Myocyte (in vitro differentiated cells): ENCODE measurements around the gene C1QTNF2. TPM values are rescaled to one million over a fixed set of nuclear protein-coding genes. Genes with fewer than 3 reads are reported as not detected.
"Not testable (repeated sequence)": the region's sequence is repeated elsewhere in the genome, so short reads cannot be mapped to it uniquely, and the experiment has no call there.

Experiments used
- DNase-seq: peaks from one replicate; pipeline ENCODE4 v3.0.0-alpha.2; 2012; ENCODE audit warnings: low read depth
- total RNA-seq: library from RNA; depleted of rRNA; stranded (reverse); fragments of >200 nt; gene quantifications from 2 replicates; pipeline ENCODE4 v1.2.3, GENCODE V29; 2014

C1QTNF2 gene
- total RNA-seq, 1 donor from 2014 or later = 3.3 TPM

DNA sequence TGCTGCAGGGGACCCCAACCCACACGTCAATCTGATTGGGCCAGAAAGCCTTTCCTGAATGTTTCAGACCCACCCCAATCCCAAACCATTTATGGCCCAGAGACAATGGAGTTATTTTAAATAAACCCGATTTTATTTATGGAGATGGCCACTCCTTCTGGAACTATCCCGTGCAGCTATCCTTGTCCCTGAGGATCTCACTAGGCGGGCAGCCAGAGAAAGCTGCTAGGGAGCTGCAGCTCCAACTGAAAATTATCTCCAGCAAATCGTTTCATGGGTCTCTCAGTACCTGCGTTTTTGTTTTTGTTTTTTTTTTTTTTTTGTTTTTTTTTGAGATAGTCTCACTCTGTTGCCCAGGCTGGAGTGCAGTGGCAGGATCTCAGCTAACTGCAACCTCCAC is 23.0 kb downstream of the C1QTNF2 start:
- DNase-seq = no peak

DNA sequence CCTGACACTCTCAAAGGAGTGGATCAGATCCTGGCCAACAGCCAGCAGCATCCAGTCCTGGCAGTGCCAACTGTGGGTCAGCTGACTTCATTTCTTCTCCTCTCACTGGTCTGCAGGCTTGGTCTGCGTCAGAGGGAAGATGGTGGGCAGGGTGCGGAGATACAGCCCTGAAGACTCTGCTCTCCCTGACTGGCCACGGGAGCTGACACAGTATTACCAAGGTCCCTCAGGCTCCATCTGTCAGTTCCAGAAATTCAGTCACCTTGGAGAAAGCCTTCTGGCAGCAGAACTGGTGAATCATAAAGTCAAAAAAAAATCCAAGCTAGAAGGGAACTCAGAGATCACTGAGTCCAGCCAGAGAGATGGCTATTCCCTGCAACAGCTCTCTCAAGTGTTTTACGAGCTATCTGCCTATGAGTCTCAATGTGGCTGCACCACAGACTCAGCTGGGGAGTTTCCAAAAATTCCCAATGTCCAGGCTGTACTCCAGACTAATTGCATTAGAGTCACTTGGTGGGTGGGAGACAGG is 27.9 kb downstream of the C1QTNF2 start:
- DNase-seq = peak; percentile 97

DNA sequence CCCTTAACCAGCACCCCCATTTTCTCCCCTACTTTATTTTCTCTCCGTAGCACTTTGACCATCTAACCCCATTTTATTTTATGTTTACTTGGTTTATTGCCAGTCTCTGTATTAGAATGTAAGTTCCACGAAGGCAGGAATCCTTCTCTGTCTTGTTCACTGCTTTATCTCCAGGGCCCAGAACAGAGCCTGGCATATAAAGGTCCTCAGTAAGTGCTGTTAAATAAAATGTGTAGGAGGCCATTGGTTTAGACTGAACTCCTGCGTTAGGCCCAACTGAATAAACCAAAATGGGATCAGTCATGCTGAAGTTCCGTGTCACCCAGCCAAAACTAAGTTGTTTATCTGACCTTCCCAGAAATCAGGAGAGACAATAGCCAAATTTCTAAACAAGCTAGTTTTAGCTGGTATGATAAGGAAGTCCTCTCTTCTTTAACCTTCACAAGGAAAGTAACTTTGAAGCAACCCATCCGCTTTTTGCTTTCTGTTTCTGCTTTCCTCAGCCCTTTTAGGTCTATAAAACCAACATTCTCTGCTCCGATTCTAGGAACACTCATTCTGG is 29.0 kb downstream of the C1QTNF2 start:
- no peak for DNase-seq

DNA sequence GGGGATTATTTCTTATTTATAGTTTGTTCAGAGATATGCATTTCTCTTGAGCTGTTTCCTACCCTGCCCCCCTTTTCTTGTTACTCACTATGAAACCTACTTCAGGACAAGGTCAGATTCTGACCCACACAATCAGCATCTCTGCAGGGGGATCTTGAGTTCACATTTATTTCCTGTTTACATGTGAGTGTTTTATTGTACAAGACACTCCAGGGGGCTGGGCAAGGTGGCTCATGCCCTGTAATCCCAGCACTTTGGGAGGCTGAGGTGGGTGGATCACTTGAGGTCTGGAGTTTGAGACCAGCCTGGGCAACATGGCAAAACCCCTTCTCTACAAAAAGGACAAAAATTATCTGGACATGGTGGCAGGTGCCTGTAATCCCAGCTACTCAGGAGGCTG is 29.9 kb downstream of the C1QTNF2 start:
- not testable (repeated sequence) for DNase-seq

DNA sequence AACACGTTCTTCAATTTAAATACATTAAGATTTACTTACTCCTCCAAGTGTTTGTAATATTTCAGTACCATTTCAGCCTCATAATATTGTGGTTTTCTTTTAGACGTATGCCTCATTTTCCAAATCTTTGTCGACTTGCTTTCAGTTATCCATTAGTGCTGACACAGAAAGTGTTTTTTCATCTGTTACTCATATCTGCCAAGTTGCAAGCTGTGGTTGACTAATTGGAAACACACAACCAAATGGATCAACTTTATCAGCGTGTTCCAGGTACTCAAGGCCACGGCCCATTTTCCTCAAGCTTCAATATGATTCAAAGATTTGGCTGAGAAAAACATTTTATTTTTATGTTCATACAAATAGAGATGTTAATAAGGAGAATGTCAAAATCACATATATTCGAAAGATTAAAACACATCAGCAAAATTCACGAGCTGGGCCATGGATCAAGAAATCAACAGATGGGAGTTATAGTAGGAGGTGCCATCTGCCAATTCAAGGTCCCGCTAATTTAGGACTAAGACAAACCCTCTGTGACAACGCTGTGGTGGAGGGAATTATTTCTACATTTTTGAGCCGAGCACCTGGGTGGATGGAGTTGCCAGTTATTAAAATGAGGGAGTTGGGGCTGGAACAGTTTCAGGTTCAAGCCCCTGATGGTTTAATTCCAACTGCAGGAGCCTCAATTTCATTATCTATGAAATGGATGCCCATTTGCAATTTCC is 30.9 kb downstream of the C1QTNF2 start:
- DNase-seq = no peak

DNA sequence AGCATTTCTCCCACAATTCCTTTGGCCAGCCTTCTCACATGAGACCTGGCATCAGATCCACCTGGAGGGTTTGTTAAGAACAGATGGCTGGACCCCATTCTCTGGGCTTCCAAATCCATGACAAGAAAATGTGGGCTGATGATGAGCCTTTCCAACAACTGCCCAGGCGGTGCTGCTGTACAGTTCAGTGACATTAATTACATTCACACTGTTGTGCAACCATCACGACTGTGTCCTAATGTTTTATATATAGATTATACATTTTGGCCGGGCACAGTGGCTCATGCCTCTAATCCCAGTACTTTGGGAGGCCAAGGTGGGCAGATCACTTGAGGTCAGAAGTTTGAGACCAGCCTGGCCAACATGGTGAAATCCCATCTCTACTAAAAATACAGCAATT is 35.7 kb downstream of the C1QTNF2 start:
- not testable (repeated sequence) for DNase-seq

DNA sequence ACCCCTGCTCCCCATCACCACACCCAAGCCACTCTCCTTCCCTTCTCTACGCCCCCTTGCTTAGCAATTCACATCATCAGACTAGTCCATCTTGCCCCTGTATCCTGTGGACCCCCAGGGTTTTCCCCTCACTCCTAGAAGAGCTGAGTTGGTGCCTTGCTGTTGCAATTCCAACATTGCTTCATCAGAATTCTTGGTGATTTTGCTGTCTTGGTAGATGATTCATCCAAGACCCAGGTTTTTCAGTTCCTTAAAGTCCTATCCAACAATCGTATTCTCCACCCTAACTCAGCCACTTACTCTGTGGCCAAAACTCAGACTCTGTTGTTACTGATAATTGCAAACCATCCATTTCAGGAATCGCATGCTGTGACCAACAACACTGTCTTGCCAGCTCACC is 36.7 kb downstream of the C1QTNF2 start:
- DNase-seq = no peak

DNA sequence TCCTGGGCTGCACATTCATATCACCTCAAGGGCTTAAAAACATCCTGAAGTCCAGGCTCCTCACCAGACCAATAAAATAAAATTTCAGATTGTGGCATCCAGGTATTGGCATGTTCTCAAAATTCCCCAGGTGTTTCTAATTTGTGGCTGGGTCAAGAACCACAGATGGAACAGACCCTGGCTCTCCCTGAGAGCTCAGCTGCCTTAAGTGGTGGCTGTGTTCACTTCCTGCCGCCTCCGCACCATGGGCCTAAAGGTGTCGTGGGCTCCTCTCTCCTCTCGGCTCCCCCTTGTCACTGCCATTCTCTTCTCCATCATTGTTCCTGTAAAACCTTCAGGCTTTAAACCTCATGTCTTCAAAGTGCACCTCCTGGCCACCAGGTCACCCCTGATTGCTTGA is 40.2 kb downstream of the C1QTNF2 start:
- DNase-seq = no peak

DNA sequence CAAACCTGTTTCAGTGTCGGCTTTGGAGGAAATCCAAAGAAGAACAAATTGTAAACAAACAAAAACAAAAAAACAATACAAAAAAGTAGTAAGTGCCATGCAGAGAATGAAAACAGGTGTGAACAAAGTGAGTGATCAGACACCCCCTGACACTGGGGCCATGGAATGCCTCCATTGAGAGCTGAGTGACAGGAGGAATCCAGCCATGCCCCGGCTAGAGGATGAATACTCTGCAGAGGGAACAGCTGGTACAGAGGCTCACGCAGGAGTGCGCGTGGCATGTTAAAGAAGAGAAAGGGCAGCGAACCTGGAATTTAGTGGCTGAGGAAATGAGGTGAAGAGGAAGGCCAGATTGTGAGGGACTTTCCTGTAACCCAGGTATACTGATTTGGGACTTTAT is 42.6 kb downstream of the C1QTNF2 start:
- no peak for DNase-seq

DNA sequence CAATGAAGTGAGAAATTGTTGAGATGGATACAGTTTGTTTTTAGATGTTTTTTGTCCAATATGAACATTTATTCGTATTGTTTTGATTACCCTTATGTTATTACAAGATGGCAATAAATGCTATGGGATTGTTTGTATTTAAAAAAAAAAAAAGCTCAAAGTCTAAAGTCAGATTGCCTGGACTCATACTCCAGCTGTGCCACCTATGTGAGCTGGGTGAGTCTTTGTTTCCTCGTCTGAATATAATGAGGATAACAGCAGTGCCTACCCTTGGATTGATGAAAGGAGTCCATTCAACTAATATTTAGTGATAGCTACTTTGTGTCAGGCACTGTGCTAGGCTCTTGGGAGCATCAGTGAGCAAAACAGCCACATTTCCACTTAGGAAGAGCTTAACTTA is 43.4 kb downstream of the C1QTNF2 start:
- DNase-seq = no peak

DNA sequence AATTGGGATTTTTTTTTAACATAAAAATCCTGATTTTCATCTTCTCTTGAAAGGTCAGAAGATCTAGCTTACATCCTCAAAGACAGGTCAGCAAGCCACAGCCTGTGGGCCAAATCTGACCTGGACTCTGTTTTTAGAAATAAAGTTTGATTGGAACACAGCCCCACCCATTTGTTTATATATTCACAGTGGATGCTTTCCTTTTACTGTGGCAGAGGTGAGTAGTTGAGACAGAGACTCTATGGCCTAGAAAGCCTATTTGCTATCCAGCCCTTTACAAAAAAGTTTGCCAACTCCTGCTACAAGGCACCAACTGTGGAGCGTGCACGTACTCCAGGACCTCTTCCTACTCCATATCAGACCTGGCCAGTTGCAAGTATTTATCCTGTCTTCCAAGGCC is 44.7 kb downstream of the C1QTNF2 start:
- DNase-seq = no peak

DNA sequence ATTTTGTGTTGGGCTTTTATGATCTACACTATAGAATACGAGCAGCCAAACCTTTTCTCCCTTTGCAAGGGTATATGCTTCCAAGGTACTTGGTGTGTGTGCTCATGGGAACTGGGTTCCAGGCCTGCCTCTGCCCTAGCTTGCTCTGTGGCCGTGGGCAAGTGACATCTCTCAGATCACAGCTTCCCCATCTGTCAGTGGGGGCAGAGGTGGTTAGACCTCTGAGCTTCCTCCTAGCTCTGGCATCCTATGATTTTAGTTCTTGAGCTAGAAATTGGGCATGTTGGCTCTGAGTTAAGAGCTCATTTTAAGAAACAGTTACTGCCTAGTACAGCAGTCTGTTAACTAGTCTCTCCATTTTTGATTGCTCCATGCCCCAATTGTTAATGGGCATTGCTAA is 45.5 kb downstream of the C1QTNF2 start:
- DNase-seq = no peak

DNA sequence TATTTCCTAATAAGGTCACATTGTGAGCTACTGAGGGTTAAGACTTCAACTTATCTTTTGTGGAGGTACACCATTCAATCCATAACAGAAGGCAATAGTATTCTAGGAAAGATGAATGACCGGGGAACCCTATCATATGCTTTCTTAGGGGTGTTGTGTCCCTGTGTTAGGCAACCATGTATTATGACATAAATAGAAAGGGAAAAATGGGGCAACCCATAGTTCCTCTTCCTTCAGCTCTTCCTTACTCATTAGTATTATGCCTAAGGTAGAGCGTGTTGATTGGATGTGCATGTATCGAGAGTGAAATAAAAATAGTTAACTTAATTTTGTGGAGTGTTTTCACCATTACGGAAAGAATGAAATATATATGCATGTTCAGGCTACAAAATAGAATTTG is 52.0 kb downstream of the C1QTNF2 start:
- no peak for DNase-seq

DNA sequence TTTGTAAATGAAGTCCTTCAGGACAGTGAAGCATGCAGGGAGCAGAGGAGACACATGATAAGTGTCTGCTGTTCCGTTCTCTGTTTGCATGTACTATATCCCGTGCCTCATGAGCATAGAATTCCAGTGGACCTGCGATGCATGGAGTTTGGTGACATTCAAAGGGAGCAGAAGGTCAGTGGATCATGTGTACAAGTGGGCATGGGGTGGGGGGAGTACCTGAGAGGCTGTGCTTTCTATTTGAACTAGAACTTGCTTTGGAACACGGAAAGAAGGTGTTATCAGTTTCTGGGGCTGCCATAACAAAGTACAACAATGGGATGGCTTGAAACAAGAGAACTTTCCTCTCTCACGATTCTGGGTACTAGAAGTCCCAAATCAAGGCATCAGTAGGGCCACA is 53.0 kb downstream of the C1QTNF2 start:
- no peak for DNase-seq

DNA sequence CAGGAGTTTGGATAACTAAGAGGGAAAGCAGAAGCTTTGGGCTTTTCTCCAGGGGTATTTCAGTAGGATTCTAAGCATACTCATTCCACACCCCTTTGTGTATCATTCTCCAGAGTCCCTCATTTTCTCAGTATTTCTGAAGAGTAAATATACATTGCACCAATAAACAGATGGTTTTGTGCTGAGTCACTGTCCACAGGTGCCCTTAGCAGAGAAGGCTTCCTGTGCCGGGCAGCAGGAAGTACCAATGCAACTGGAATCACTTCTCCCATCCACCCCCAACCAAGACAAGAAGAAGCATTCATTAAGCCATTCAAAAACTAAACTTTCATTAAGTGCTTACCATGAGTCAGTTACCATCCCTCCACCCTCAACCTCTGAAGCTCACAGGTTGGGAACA is 54.5 kb downstream of the C1QTNF2 start:
- DNase-seq = no peak

DNA sequence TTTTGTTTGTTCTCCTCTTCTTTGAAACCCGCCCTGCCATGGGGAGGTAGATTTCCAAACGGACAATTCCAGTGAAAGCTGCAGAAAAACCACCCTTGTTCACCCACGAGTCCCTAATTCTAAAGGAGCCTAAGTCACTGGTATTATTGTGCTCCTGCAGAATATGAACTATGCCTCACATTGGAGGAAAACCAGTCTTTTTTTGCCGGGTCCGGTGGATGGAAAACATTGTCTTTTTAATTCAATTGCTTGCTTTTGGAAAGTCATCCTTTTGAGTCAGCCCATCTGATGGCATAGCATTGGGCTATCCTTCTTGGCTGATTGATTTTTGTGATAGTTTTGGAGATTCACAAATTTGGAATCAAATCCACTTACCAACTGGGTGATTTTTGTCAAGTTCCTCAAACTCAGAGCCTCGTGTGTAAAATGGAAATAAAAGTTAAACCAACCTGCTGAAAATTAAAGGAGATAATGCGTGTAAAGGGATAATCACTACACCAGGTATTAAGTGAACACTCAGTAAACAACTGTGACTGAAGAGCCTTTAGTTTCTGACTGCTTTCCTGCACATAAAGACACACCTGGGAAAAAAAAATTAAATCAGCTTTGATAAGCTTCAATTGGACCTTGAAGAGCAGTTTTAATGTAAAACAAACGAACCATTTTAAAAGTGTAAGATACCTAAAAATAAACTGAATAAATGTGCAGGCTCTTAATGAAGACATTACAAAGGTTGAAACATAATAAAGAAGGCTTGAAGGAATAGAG is 57.3 kb downstream of the C1QTNF2 start:
- DNase-seq = no peak

DNA sequence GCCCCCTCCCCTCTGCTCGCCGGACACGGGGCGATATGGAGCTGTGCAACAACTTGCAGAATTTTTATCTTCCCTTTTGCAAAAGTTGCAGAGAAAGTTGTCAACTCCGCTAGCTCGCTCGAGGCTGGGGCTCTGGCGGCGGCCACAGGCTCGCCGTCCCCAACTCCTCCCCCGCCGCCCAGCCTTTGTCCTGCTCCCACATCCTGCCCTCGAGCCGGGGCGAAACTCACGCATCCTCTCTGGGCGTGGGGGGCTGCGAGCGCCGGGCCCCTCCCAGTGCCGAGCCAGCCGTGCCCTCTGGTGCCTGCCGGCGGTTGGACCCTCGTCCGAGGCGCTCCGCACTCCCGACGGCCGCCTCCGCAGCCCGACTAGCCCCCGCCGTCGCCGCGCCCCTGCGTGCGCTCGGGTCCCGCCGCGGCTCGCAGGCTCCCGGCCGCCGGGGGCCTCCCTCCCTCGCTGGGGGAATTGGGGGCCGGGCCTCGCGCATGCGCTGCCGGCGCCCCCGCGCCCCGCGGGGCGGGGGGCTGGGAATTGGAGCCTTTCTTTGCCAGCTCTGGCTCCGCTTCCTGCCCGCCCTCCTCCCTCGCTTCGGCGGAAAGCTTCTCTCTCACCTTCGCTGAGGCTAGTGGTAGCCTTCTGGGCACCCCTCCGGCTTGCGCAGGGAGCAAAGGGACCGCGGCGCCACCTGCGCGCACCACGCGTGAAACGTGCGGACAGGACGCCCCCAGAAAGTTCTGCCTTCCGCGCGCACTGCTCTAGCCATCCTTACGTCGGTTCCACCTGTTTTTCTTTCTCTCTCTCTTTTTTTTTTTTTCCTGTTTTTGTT is 58.1 kb downstream of the C1QTNF2 start, which contains the start of gene CCNJL:
CCNJL (minus strand) TSS at position 431 of the 826 bp plus-strand sequence. CDS start 641 bp downstream, outside the sequence.
- DNase-seq = peak; percentile 63

DNA sequence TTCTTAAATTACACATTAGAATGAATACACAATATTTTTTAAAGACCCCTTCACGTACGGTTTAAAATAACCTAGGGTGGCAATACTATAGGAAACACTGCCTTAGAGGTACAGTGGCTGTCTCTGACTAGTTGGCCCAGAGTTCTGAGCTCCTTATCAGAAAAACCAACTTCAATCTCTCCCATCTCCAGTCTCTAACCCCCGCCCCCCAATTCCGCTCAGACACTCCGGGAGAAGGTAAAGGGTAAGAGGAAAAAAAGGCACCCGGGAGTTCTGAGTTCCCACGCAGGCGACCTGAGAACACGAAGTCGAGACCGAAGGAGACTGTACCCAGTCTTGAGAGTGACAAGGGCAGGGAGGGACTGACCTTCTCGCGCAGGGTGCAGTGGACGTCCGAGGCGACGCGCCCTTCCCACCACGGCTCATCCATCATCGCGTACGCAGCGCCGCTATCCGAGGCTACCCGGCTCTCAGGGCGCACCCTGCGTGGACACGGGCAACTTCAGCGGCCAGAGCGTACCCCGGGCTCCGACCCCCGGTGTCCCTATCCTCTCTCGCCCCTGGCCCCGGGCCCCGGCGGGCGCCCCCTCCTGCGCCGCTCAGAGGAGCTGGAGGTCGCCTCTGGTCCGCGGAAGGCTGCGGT is 58.8 kb downstream of the C1QTNF2 start:
- peak; percentile 41 for DNase-seq

DNA sequence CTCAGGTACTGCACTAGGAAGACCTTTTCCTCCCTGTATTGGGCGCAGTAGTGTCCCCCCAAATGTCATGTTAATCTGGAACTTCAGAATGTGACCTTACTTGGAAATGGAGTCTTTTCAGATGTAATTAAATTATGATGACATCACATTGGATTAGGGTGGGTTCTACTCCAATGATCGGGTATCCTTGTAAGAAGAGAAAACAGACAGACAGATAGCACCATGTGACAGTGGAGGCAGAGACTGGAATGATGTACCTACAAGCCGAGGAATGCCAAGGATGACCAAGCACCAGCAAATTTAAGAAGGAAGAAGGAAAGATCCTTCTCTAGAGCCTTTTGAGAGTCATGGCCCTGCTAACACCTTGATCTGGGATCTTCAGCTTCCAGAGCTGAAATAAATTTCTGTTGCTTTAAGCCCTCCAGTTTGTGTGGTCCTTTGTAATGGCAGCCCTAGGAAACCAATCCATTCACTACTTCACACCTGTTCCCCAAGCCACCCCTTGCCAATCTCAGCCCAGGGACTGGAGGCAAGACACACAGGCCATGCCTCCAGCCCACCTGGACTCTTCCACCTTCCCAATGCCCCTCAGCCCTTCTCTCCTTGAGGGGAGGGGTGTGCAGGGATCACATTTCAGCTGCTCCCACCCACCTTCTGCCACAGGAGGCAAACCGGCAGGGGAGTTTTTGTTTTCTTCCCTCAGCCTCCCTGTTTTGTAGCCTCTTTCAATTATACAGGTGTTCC is 59.7 kb downstream of the C1QTNF2 start:
- no peak for DNase-seq

DNA sequence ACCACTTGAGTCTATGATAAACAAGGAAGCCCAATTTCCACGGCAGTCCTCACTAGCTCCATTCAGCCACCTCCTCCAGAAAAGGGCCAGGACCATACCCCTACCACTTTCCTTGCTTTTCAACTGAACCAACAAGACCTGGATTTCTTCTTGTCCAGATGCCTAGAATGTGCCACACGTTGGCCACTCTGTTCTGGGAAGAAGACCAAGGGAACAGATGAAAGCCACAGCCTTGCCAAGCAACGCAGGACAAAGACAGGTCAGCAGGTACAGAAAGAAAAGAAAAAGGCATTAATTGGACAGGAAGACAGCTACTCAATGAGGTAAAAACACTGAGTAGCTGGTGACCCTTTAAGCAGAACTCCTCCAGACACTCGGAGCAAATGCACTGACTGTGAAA is 60.3 kb downstream of the C1QTNF2 start:
- DNase-seq = no peak
